GM19351 (cell line): ENCODE measurements around the gene CERCAM.

ENCODE experiments used
- ATAC-seq: cut with Tn5 transposase; IDR thresholded peaks from one replicate; pipeline ENCODE4 v1.9.1; 2021; ENCODE audit warnings: mild to moderate bottlenecking, moderate library complexity; ENCODE audit not compliant: unreplicated experiment

Gene CERCAM

DNA sequence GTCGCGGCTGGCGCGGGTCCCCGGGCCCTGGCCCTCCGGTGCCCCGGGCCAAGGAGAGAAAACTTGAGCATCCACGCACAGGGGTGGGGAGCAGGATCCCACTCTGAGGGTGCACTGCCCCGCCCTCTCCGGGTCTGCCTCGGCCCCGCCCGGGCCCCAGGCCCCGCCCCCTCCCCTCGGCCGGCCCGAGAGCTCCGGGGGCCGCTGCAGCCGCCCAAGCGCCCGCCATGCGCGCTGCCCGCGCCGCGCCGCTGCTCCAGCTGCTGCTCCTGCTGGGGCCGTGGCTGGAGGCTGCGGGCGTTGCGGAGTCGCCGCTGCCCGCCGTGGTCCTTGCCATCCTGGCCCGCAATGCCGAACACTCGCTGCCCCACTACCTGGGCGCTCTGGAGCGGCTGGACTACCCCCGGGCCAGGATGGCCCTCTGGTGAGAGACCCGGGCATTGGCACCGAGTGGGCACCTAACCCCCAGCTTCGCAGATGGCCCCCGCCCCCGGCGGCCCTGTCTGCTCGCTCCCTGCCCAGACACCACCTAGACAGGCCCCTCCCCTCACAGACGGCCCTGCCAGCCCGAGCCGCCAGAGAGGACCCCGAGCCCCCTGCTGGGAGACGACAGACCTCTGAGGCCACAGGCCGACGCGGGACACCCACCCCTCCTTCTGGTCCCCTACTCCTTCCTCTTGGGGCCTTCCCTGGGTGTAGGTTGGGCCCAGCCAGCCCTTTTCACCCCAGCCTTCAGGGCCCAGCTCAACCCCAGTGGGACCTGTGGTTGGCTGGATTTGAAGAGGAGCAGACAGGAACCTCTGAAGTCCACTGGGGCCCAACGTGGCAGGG is at the start of gene CERCAM:
Gene CERCAM (plus strand): TSS at position 207 of the 831 bp plus-strand sequence. CDS start 21 bp downstream, at position 228.
- peak; percentile 67 for ATAC-seq

DNA sequence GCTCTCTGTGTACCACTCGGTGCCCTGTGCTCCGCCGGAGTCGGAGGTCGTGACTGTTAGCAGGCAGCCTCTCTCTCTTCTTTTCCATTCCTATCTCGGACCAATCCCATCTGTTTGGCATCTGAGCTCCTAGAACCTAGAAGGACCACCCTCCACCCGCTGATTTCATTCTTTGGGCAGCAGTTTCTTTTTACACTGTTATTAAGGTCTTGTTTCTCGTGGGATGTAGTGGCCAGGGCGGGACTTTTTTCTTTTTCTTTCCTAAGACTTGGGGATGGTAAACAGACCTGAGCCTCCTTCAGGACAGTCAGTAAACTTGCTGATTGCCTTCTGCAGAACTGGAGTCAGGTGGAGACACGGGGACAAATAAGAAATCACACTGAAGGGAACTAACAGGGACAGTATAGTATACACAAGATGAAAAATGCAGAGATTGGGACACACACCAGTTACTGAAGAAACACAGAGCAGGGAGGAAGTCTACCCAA is 49.0 kb upstream of the CERCAM start:
- ATAC-seq: no peak

- no peak for ATAC-seq
Measured at GRCh38 chr9:128372188-128372641, 48.4 kb upstream of the CERCAM start.

- ATAC-seq: no peak
Measured at GRCh38 chr9:128372784-128373183, 47.9 kb upstream of the CERCAM start.

GRCh38 chr9:128374221-128374675 is 46.4 kb upstream of the CERCAM start:
- ATAC-seq: no peak

DNA sequence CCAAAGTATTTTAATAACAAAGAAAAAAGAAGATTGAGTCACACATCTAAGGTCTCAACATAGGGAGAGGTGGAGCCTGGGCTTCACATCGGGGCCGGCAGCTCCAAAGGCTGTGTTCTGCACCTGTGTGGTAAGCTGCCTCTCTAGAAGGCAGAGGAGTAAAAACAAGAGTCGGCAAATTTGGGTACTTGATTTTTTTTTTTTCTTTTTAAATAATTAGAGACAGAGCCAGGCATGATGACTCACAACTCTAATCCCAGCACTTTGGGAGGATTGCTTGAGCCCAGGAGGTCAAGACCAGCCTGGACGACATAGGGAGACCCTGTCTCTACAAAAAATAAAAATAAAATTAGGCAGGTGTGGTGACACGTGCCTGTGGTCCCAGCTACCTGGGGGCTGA is 44.8 kb upstream of the CERCAM start:
- no peak for ATAC-seq

GRCh38 chr9:128382261-128382660 is 38.4 kb upstream of the CERCAM start:
- no peak for ATAC-seq

DNA sequence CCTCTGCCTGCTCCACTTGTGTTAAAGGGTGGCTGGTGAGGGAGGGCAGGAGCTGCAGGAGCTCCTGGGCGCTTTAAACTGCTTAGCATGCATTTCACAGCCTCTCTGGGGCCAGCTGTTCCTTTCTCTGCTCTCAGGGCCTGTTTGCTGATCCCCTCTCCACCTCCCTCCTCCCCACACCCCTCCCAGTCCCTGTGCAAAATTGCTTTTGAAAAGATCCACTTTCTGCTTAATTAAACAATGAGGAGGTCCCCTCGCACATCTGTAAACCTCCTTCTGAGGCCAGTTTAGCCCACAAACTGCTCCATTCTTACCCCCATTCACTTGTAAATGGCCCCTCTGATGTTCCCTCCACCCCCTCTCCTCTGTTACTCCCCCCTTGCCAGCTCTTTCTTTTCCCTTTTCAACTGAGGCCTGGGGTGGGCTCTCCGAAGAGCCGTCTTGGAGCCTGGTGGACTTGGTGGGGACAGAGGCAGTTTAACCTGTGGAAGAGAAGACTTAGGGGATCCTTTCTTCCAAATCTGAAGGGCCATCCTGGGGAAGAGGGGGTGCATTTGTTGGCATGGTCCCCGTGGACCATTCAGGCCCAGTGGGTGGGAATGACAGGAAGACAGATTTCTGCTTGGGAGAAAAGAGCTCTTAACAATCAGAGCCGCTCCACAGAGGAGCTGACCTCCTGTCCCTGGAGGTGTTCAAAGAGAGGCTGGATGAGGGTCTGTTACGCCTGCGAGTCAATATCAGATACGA is 37.5 kb upstream of the CERCAM start:
- ATAC-seq: no peak

DNA sequence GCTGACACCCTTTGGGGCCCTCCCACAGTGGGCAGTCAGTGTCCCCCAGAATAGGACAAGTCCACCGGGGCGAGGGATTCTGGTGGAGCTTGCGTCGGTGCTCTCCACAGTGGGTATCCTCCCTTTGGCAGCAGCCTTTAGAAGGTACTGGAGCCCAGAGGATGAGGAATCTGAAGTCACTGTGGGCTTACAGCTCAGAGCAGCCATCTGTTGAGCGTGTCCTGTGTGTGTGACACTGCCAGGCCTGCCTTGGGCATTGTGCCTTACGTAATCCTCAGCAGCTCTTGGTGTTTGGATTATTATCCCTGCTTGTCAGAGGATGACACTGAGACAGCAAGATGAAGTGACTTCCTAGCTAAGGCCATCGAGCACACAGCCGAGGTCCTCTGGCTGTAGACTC is 36.9 kb upstream of the CERCAM start:
- ATAC-seq: no peak

GRCh38 chr9:128384801-128385495 is 35.7 kb upstream of the CERCAM start:
- ATAC-seq: no peak

DNA sequence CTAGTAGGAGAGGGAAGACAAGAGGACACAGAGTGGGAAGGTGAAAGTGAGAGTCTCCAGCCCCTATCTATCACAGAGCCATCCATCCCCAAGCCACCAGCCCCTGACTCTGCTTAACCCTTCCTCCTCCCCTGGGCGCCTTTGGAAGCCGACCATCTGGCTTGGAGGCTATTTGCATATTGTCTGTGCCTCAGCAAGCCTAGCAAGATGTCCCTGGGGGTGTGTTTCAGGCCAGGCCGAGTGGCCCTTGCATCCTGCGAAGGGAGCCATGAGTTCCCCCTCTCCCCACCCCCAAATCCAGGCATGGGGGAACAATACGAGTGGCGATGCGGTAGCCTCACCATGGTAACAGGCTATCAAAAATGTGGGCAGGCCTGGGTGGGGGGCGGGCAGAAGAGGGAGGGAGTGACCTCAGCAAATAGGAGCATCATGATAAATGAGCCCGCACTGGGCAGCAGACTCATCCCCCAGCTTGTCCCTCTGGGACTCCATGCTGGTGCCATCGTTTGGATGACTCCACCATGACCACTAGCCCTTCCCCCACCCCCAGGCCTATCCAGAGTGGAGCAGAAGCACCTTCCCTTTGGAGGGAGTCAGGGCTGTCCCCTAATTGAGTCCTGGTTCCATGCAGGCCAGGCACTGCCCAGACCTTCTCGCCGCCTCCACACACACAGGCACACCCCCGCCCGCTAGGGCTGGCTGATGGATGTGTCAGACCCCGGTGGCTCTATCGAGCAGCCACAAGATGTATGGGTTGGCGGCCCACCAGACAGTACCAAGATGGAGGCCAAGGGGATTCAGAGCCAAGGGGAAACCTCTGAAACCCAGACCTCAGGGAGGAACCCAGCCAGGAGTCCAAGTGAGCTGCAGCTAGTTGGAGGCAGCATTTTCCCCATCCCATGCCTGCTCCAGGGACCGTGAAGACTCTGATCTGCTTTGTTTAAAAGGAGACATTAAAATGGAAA is 34.9 kb upstream of the CERCAM start:
- no peak for ATAC-seq

DNA sequence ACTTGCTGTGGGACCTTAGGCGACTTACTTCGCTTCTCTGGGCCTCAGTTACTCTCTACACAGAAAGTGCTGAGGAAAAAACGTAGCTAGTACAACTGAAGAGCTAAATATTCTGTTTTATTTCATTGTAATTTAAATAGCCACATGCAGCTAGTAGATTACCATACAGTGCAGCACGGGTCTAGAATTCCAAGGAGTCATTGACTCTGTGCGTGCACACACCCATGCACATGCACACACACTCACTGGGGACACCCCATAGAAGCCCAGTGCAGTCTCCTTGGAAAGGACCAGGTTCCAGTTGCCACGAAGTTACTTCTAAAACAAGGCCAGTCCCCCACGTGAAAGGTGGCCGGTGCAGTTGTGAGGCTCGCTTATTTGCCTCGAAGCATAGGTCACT is 32.5 kb upstream of the CERCAM start:
- no peak for ATAC-seq

DNA sequence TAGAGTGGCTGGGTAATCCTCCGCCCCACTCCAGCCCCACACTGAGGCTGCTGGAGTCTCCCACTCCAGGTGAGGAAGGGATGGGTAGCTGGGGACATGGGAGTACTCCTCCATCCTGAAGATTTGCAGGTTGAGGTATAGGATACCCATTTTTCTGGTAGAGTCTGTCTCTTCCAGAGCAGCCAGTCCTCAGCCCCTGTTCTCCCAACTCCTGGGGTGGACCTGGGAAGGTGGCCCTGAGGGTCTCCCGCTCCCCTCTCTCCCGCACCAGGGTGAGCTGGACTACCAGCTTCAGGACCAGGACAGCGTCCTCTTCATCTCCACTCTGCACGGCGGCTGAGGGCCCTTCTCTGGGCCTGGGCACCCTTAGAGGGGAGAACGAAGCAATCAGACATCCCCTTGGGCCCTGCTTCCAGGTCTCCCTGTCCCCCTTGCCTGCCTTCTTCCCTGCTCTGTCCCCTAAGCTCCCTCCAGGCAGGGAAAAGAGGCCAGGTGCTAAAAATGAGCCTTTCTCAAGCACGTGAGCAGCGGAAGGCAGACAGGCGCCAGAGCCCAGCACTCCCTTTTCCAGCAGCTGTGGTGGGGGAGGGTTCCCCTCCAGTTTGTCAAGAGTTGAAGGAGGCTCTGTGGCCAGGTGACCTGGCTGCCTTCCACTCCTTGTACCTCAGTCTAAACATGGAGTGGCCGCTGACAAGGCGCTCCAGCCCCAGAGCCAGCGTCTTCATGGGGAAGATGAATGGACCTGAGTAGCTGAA is 31.1 kb upstream of the CERCAM start:
- ATAC-seq: no peak

GRCh38 chr9:128390150-128390812 is 30.4 kb upstream of the CERCAM start:
- no peak for ATAC-seq

DNA sequence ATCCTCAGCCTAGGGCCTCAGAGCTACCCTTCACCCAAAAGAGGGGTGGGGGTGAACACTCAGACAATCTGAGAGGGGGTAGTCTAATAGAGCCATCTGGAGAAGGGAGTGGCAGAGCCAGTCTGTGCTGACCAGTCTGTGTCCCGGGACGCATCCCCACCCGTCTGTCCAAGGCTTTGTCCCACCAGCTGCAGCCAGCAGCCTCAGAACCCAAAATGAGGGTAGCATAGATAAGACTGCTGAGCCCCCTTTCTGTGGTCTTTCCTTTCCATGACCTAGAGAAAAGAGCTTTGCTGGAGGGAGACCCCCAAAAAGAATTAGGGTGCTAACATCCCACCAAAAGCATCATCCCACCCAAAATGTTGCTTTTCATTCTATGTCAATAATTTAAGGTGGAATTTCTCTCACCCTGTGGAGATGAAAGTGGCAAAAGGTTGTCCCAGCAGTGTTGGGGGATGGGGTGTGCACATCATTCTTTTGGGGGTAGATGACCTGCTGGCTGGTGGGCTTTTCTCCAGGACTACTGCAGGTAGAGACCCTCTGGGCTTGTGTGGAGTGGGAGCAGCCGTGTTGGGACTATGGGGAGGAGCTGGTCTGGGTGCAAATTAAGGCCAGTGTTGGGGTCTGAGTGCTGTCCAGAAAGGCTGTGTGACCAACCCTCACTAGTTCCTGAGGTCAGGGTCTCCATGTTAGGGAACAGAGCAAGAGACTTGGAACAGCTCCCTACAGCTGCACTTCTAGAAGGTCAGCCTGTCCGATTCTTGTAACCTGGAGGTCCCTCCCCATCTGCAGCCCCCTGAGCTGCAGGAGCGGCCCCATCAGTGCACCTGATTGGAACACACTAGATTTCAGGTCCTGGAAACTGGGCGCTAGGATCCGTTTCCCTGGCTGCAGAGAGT is 29.6 kb upstream of the CERCAM start:
- no peak for ATAC-seq

GRCh38 chr9:128391956-128392301 is 28.7 kb upstream of the CERCAM start:
- no peak for ATAC-seq

- no peak for ATAC-seq
Measured at GRCh38 chr9:128392302-128393144, 28.1 kb upstream of the CERCAM start.
